ENCODE measurements around the gene COX4I2.
A peak's percentile ranks its signal among the peaks of the same experiment; 100 is the strongest.

The COX4I2 gene

DNA sequence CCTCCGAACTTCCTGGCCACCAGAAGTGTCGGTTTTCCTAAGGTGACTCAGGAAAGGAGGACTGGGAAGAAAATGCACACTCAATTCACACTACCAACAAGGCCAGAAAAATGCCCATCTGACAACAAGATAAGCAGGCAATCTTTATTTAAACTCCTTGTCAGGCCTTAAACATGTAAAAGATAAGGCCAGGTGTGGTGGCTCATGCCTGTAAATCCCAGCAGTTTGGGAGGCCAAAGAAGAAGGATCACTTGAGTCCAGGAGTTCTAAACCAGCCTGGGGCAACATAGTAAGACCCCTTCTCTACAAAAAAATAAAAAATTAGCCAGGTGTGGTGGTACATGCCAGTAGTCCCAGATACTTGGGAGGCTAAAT lies 40.2 kb upstream of the COX4I2 start:
- no peaks in the 10 kb centered on the region for H3K9me3 ChIP-seq (ENCODE audit: control insufficient read depth, low read length)
- no peaks in the 10 kb centered on the region for H3K36me3 ChIP-seq (ENCODE audit: control insufficient read depth, insufficient read depth, low read length)
- H3K27me3 ChIP-seq (replicated peaks; ENCODE audit: control insufficient read depth, insufficient read depth, low read length, poor library complexity, severe bottlenecking): peaks cover 3% of the 10 kb centered on the region
- H3K4me3 ChIP-seq (ENCODE audit: insufficient read depth, low read depth, low read length, poor library complexity, severe bottlenecking): no peak overlapping the region
- DNase-seq: no peak
- H3K4me1 ChIP-seq (ENCODE audit: control insufficient read depth, insufficient read depth, low read length, poor library complexity, severe bottlenecking): no peaks in the 10 kb centered on the region
- no peak overlapping the region for H3K27ac ChIP-seq (ENCODE audit: insufficient read depth, low read length, poor library complexity, severe bottlenecking)

GRCh38 chr20:31602431-31602778 lies 35.3 kb upstream of the COX4I2 start:
- peaks cover 19% of the 10 kb centered on the region for H3K27me3 ChIP-seq (replicated peaks; ENCODE audit: control insufficient read depth, insufficient read depth, low read length, poor library complexity, severe bottlenecking)
- no peaks in the 10 kb centered on the region for H3K36me3 ChIP-seq (ENCODE audit: control insufficient read depth, insufficient read depth, low read length)
- no peaks in the 10 kb centered on the region for H3K9me3 ChIP-seq (ENCODE audit: control insufficient read depth, low read length)
- H3K4me3 ChIP-seq (ENCODE audit: insufficient read depth, low read depth, low read length, poor library complexity, severe bottlenecking): no peak overlapping the region
- peaks cover 19% of the 10 kb centered on the region for H3K4me1 ChIP-seq (ENCODE audit: control insufficient read depth, insufficient read depth, low read length, poor library complexity, severe bottlenecking)
- no peak for DNase-seq
- H3K27ac ChIP-seq (ENCODE audit: insufficient read depth, low read length, poor library complexity, severe bottlenecking): no peak overlapping the region

DNA sequence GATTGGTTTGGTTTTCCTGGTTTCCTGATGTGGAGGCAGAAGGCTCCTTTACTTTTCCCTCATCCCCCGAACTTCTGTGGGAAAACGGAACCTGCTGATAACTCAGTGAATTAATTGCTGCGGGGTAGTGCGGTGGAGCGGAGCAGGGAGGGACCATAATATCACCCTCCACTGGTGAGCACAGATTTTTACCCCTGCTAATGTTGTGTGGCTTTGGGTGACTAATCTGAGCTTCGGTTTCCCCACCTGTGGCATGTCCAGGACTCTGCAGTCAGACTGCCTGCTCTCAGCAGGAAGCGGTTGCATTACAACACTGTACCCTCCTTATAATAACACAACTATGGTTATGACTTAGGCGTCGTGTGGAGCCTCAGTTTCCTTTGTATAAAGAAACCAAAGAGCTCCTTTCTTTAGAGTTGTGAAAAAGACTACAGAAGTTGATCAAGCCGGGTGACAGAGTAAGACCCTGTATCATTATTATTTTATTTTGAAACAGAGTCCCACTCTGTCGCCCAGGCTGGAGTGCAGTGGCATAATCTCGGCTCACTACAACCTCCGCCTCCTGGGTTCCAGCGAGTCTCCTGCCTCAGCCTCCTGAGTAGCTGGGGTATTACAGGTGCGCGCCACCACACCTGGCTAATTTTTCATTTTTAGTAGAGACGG lies 34.8 kb upstream of the COX4I2 start:
- no peak overlapping the region for H3K4me3 ChIP-seq (ENCODE audit: insufficient read depth, low read depth, low read length, poor library complexity, severe bottlenecking)
- H3K27ac ChIP-seq (ENCODE audit: insufficient read depth, low read length, poor library complexity, severe bottlenecking): no peak overlapping the region
- peak in 2 of 3 donors; percentile 31 to 32 for DNase-seq
- peaks cover 24% of the 10 kb centered on the region for H3K27me3 ChIP-seq (replicated peaks; ENCODE audit: control insufficient read depth, insufficient read depth, low read length, poor library complexity, severe bottlenecking)
- no peaks in the 10 kb centered on the region for H3K9me3 ChIP-seq (ENCODE audit: control insufficient read depth, low read length)
- no peaks in the 10 kb centered on the region for H3K36me3 ChIP-seq (ENCODE audit: control insufficient read depth, insufficient read depth, low read length)
- peaks cover 19% of the 10 kb centered on the region for H3K4me1 ChIP-seq (ENCODE audit: control insufficient read depth, insufficient read depth, low read length, poor library complexity, severe bottlenecking)

GRCh38 chr20:31603822-31604566 lies 33.7 kb upstream of the COX4I2 start:
- Histone ChIP-seq H3K27ac (ENCODE audit: insufficient read depth, low read length, poor library complexity, severe bottlenecking) (no peak overlapping the region), H3K36me3 (ENCODE audit: control insufficient read depth, insufficient read depth, low read length) (no peaks in the 10 kb centered on the region), H3K27me3 (replicated peaks; ENCODE audit: control insufficient read depth, insufficient read depth, low read length, poor library complexity, severe bottlenecking) (peaks cover 31% of the 10 kb centered on the region), H3K9me3 (ENCODE audit: control insufficient read depth, low read length) (no peaks in the 10 kb centered on the region), H3K4me3 (ENCODE audit: insufficient read depth, low read depth, low read length, poor library complexity, severe bottlenecking) (peak overlapping the region; percentile 77), H3K4me1 (ENCODE audit: control insufficient read depth, insufficient read depth, low read length, poor library complexity, severe bottlenecking) (peaks cover 19% of the 10 kb centered on the region)
- peak; percentile 79 to 82 (median 81) for DNase-seq

DNA sequence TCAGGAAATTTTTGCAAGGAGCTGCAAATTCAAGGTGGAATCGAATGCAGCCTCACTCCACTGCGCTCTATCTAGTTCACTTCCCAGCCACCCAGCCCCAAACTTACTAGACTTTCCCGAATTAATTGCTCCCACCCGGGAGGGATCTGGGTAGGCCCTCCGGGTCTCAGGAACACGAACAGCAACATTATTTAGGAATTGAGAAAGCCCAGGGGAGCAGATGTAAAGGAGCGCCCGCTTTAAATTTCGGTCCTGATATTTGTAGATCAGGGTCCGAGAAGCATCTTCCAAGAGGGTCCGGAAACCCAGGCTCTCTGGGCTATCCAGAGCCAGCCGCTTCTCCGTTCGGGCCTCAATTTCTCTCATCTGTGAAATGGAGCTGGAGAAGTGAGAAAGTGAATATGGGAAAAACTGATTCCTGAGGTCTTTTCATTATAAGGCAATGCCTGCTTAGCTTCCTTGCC lies 33.1 kb upstream of the COX4I2 start:
- Histone ChIP-seq H3K36me3 (ENCODE audit: control insufficient read depth, insufficient read depth, low read length) (no peaks in the 10 kb centered on the region), H3K27me3 (replicated peaks; ENCODE audit: control insufficient read depth, insufficient read depth, low read length, poor library complexity, severe bottlenecking) (peaks cover 31% of the 10 kb centered on the region), H3K9me3 (ENCODE audit: control insufficient read depth, low read length) (no peaks in the 10 kb centered on the region), H3K27ac (ENCODE audit: insufficient read depth, low read length, poor library complexity, severe bottlenecking) (peak overlapping the region; percentile 25), H3K4me3 (ENCODE audit: insufficient read depth, low read depth, low read length, poor library complexity, severe bottlenecking) (peak overlapping the region; percentile 77), H3K4me1 (ENCODE audit: control insufficient read depth, insufficient read depth, low read length, poor library complexity, severe bottlenecking) (peaks cover 19% of the 10 kb centered on the region)
- no peak for DNase-seq

DNA sequence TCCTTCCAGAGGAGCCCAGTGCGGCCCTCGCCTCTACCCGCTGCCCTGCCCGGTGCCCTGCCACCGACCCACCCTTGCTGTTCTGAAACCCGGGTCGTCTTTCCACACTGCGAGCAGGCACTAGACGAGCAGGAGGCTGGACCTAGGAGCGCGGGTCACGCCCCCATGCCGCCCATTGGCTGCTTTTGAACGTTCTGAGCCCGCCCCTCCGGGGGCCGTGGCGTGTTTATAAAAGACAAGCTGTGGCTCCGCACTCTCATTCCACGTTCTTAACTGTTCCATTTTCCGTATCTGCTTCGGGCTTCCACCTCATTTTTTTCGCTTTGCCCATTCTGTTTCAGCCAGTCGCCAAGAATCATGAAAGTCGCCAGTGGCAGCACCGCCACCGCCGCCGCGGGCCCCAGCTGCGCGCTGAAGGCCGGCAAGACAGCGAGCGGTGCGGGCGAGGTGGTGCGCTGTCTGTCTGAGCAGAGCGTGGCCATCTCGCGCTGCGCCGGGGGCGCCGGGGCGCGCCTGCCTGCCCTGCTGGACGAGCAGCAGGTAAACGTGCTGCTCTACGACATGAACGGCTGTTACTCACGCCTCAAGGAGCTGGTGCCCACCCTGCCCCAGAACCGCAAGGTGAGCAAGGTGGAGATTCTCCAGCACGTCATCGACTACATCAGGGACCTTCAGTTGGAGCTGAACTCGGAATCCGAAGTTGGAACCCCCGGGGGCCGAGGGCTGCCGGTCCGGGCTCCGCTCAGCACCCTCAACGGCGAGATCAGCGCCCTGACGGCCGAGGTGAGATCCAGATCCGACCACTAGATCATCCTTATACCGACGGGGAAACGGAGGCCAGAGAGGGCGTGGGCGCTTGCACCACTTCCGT lies 32.4 kb upstream of the COX4I2 start, which contains the start of gene ID1:
Gene ID1, plus strand, starts transcription at position 259 of the 871 bp plus-strand sequence. Its CDS starts 99 bp downstream, at position 358.
- Histone ChIP-seq H3K9me3 (ENCODE audit: control insufficient read depth, low read length) (no peaks in the 10 kb centered on the region), H3K36me3 (ENCODE audit: control insufficient read depth, insufficient read depth, low read length) (no peaks in the 10 kb centered on the region), H3K27me3 (replicated peaks; ENCODE audit: control insufficient read depth, insufficient read depth, low read length, poor library complexity, severe bottlenecking) (peaks cover 31% of the 10 kb centered on the region), H3K27ac (ENCODE audit: insufficient read depth, low read length, poor library complexity, severe bottlenecking) (peak within 1 kb of the TSS; percentile 25), H3K4me3 (ENCODE audit: insufficient read depth, low read depth, low read length, poor library complexity, severe bottlenecking) (peak within 1 kb of the TSS; percentile 77), H3K4me1 (ENCODE audit: control insufficient read depth, insufficient read depth, low read length, poor library complexity, severe bottlenecking) (peaks cover 19% of the 10 kb centered on the region)
- peak; percentile 81 to 85 (median 82) for DNase-seq

DNA sequence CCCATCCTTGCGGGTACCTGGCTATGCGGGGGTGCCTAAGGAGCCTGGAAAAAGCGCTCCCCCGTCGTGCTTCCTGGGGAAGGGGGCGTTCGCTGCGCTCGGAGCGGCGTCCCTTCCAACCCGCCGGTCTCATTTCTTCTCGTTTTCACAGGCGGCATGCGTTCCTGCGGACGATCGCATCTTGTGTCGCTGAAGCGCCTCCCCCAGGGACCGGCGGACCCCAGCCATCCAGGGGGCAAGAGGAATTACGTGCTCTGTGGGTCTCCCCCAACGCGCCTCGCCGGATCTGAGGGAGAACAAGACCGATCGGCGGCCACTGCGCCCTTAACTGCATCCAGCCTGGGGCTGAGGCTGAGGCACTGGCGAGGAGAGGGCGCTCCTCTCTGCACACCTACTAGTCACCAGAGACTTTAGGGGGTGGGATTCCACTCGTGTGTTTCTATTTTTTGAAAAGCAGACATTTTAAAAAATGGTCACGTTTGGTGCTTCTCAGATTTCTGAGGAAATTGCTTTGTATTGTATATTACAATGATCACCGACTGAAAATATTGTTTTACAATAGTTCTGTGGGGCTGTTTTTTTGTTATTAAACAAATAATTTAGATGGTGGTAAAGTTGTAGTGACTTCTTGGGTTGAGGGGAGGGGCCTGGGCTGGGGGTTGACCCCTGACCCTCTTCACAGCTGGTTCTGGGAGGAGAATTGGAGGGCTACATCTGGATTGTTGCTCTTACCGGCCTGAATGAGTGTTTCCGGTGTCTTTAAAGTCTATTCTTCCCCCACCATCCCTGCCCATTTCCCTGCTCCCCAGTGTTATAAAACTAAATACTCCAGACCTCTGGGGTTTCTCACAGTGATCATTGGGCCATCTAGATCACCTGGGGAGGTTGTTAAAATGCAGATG lies 31.6 kb upstream of the COX4I2 start:
- DNase-seq: no peak
- H3K4me1 ChIP-seq (ENCODE audit: control insufficient read depth, insufficient read depth, low read length, poor library complexity, severe bottlenecking): peaks cover 19% of the 10 kb centered on the region
- no peaks in the 10 kb centered on the region for H3K9me3 ChIP-seq (ENCODE audit: control insufficient read depth, low read length)
- H3K36me3 ChIP-seq (ENCODE audit: control insufficient read depth, insufficient read depth, low read length): no peaks in the 10 kb centered on the region
- no peak overlapping the region for H3K27ac ChIP-seq (ENCODE audit: insufficient read depth, low read length, poor library complexity, severe bottlenecking)
- H3K4me3 ChIP-seq (ENCODE audit: insufficient read depth, low read depth, low read length, poor library complexity, severe bottlenecking): peak overlapping the region; percentile 77
- peaks cover 31% of the 10 kb centered on the region for H3K27me3 ChIP-seq (replicated peaks; ENCODE audit: control insufficient read depth, insufficient read depth, low read length, poor library complexity, severe bottlenecking)

DNA sequence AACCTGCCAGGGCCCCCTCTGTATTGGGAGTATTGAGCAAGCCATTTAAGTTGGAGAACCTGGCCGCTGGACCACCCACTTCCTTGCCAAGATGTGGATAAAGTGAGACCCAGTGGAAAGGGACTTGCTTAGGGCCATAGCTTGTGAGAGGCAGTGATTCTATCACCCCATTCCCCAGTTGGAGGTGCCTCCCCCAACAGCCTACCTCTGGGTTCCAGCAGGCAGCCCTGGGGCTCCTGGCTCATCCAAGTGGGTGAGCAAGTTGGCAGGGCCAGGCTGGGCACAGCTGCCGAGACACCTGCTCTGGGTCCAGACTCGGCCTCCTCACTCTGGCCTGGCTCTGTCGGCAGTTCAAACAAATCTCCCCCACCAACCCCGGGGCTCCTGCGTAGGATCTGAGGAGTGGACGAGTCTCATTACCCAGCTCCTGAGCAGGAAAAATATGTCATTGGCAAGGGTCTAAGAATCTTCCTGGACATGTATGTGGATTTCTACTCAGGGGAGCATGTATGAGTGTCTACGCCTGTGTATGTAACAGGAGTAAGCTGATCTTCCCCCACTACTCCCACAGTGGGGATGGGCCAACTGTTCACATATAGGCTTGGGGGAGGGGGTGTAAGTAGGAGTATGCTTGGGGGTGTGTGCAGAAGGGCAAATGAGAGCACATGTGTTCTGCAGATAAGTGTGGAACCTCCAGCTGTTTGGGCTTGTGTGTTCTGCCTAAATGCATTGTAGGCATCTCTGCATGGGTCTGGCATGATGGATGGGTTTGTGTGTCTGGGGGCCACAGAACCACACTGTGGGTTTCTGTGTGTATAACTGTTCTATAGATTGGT lies 30.7 kb upstream of the COX4I2 start:
- Histone ChIP-seq H3K4me1 (ENCODE audit: control insufficient read depth, insufficient read depth, low read length, poor library complexity, severe bottlenecking) (peaks cover 19% of the 10 kb centered on the region), H3K27ac (ENCODE audit: insufficient read depth, low read length, poor library complexity, severe bottlenecking) (no peak overlapping the region), H3K4me3 (ENCODE audit: insufficient read depth, low read depth, low read length, poor library complexity, severe bottlenecking) (no peak overlapping the region), H3K9me3 (ENCODE audit: control insufficient read depth, low read length) (no peaks in the 10 kb centered on the region), H3K36me3 (ENCODE audit: control insufficient read depth, insufficient read depth, low read length) (no peaks in the 10 kb centered on the region), H3K27me3 (replicated peaks; ENCODE audit: control insufficient read depth, insufficient read depth, low read length, poor library complexity, severe bottlenecking) (peaks cover 31% of the 10 kb centered on the region)
- DNase-seq: no peak

All from effector memory CD4-positive, alpha-beta T cell (primary cell).